HEK293T (cell line): ENCODE data around the gene LRRTM4.
"Not testable (repeated sequence)": the region's sequence is repeated elsewhere in the genome, so short reads cannot be mapped to it uniquely, and the experiment has no call there.

Experiments used
- CTCF ChIA-PET: fragments of 350-600 bp; formaldehyde crosslinking; extraction: SDS; loops from one replicate; lab custom pipeline; 2021; ENCODE audit warnings: antibody characterized with exemption, inconsistent platforms; lab: Yijun Ruan, JAX
- POLR2A ChIA-PET: fragments of 350-600 bp; formaldehyde crosslinking; extraction: SDS; loops from one replicate; lab custom pipeline; 2020; ENCODE audit warnings: antibody characterized with exemption, inconsistent platforms; lab: Yijun Ruan, JAX
- DNase-seq: peaks from one replicate; pipeline ENCODE4 v3.0.0; 2012; ENCODE audit warnings: mixed read lengths; ENCODE audit errors: extremely low spot score
- ARNT ChIP-seq: fragments of 450-650 bp; IDR thresholded peaks from 2 replicates; pipeline ENCODE4 v1.6.1; 2017; ENCODE audit warnings: mild to moderate bottlenecking
- BHLHE40 ChIP-seq: fragments of 450-650 bp; IDR thresholded peaks from 2 replicates; pipeline ENCODE4 v1.6.1; 2016; ENCODE audit warnings: mild to moderate bottlenecking, moderate library complexity, borderline replicate concordance
- CTBP1 ChIP-seq: fragments of 450-650 bp; IDR thresholded peaks from 2 replicates; pipeline ENCODE4 v1.6.1; 2016; ENCODE audit warnings: borderline replicate concordance
- ELF4 ChIP-seq: fragments of 450-650 bp; IDR thresholded peaks from 2 replicates; pipeline ENCODE4 v1.6.1; 2017; ENCODE audit warnings: antibody characterized with exemption
- FOXA1 ChIP-seq: fragments of 450-650 bp; IDR thresholded peaks from 2 replicates; pipeline ENCODE4 v1.6.1; 2016; ENCODE audit warnings: mild to moderate bottlenecking
- FOXK2 ChIP-seq: fragments of 450-650 bp; IDR thresholded peaks from 2 replicates; pipeline ENCODE4 v1.6.1; 2016; ENCODE audit warnings: mild to moderate bottlenecking
- FOXM1 ChIP-seq: fragments of 450-650 bp; IDR thresholded peaks from 2 replicates; pipeline ENCODE4 v1.6.1; 2017; ENCODE audit warnings: mild to moderate bottlenecking, borderline replicate concordance
- HDGF ChIP-seq: fragments of 450-650 bp; IDR thresholded peaks from 2 replicates; pipeline ENCODE4 v1.6.1; 2017; ENCODE audit warnings: antibody characterized with exemption, borderline replicate concordance
- L3MBTL2 ChIP-seq: fragments of 450-650 bp; conservative IDR thresholded peaks from 2 replicates; pipeline ENCODE4 v1.6.1; 2016; ENCODE audit warnings: mild to moderate bottlenecking
- LEF1 ChIP-seq: fragments of 450-650 bp; IDR thresholded peaks from 2 replicates; pipeline ENCODE4 v1.6.1; 2017; ENCODE audit warnings: mild to moderate bottlenecking, borderline replicate concordance
- NFRKB ChIP-seq: fragments of 450-650 bp; IDR thresholded peaks from 2 replicates; pipeline ENCODE4 v1.6.1; 2016; ENCODE audit warnings: mild to moderate bottlenecking, moderate library complexity
- SP1 ChIP-seq: fragments of 450-650 bp; IDR thresholded peaks from 2 replicates; pipeline ENCODE4 v1.6.1; 2017
- SUZ12 ChIP-seq: fragments of 450-650 bp; IDR thresholded peaks from 2 replicates; pipeline ENCODE4 v1.6.1; 2016; ENCODE audit warnings: mild to moderate bottlenecking
- TARDBP ChIP-seq: fragments of 450-650 bp; IDR thresholded peaks from 2 replicates; pipeline ENCODE4 v1.6.1; 2016
- ZNF384 ChIP-seq: fragments of 450-650 bp; IDR thresholded peaks from 2 replicates; pipeline ENCODE4 v1.6.1; 2016
- TF ChIP-seq, protein P1 (sequence below): fragments of 450-650 bp; IDR thresholded peaks from 2 replicates; pipeline ENCODE4 v1.6.1; 2016

The LRRTM4 gene

GRCh38 chr2:77144772-77145171 lies 377.4 kb downstream of the LRRTM4 start:
- POLR2A ChIA-PET = no interaction called here
- TF ChIP-seq ARNT (no peak), ELF4 (no peak), SUZ12 (no peak)
- CTCF ChIA-PET = no interaction called here

GRCh38 chr2:77142141-77142540 lies 380.0 kb downstream of the LRRTM4 start:
- DNase-seq = no peak
- POLR2A ChIA-PET = no interaction called here
- CTCF ChIA-PET = no interaction called here
- no peak for TF ChIP-seq NFRKB
- no peak for TF ChIP-seq FOXA1

More at GRCh38 chr2:77144772-77145171, 377.4 kb downstream of the LRRTM4 start:
- DNase-seq = no peak

DNA sequence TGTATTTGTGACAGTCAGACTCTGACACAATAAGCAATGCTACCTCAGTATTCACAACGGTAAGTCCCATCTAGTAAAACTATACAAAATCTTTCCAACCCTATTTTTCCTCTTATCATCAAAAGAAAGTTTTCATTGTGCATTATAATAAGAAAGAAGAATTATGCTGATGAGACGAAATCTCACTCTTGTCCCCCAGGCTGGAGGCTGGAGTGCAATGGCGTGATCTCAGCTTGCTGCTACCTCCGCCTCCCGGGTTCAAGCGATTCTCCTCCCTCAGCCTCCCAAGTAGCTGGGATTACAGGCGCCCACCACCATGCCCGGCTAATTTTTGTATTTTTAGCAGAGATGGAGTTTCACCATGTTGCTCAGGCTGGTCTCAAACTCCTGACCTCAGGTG lies 393.7 kb downstream of the LRRTM4 start:
- CTCF ChIA-PET, POLR2A ChIA-PET, DNase-seq: not testable (repeated sequence)

DNA sequence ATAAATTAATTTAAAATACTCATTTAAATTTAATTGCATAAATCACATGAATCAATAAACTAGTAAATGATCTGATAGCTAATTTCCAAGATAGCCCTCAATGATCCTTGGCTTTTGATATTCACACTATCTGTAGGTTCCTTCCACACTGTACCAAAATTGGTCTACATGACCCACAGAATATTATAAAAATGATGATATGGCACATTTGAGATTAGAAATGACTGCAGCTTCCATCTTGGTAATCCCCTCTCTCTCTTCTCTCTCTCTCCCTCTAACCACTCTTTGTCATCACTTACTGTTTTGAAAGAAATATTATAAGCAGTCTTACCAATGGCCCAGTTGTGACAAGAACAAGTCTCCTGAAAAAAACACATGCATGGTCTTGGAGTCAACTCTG lies 394.8 kb downstream of the LRRTM4 start:
- no peak for DNase-seq
- TF ChIP-seq, protein P1, sequence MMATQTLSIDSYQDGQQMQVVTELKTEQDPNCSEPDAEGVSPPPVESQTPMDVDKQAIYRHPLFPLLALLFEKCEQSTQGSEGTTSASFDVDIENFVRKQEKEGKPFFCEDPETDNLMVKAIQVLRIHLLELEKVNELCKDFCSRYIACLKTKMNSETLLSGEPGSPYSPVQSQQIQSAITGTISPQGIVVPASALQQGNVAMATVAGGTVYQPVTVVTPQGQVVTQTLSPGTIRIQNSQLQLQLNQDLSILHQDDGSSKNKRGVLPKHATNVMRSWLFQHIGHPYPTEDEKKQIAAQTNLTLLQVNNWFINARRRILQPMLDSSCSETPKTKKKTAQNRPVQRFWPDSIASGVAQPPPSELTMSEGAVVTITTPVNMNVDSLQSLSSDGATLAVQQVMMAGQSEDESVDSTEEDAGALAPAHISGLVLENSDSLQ = no peak
- TF ChIP-seq L3MBTL2 (no peak), FOXA1 (no peak), ZNF384 (no peak)
- POLR2A ChIA-PET = no interaction called here
- CTCF ChIA-PET = no interaction called here

GRCh38 chr2:77121518-77121917 lies 400.7 kb downstream of the LRRTM4 start:
- ChIA-PET POLR2A (no interaction called here), CTCF (no interaction called here)
- TF ChIP-seq LEF1 (no peak), FOXM1 (no peak), SUZ12 (no peak), ELF4 (no peak), FOXA1 (no peak), CTBP1 (no peak), ARNT (no peak), NFRKB (no peak), HDGF (no peak), BHLHE40 (no peak), ZNF384 (no peak), L3MBTL2 (no peak), FOXK2 (no peak), TARDBP (no peak), SP1 (no peak)
- TF ChIP-seq, protein P1 = no peak
- no peak for DNase-seq

DNA sequence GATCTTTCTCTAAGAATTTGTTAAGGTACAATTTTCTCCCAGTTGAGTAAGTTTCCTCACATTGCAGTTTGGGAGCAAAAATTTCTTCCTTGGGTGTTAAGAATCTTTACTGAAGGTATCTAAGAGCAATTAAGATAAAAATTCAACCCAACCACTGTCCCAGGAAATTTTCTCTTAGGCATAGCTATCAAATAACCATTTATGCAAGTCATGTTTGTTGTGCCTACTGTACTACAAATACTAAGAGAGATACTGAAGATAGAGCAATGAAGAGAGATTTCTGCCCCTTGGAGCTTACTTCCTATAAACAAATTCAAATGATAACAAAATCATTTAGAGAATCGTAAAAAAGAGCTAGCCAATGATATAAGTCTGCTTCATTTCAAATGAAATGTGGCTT lies 402.8 kb downstream of the LRRTM4 start:
- DNase-seq = no peak
- POLR2A ChIA-PET = no interaction called here
- TF ChIP-seq ZNF384 (no peak), LEF1 (no peak), CTBP1 (no peak), FOXM1 (no peak), L3MBTL2 (no peak), ELF4 (no peak), NFRKB (no peak), SP1 (no peak), BHLHE40 (no peak), SUZ12 (no peak), TARDBP (no peak), FOXA1 (no peak), HDGF (no peak), FOXK2 (no peak), ARNT (no peak)
- TF ChIP-seq, protein P1 = no peak
- CTCF ChIA-PET = no interaction called here

DNA sequence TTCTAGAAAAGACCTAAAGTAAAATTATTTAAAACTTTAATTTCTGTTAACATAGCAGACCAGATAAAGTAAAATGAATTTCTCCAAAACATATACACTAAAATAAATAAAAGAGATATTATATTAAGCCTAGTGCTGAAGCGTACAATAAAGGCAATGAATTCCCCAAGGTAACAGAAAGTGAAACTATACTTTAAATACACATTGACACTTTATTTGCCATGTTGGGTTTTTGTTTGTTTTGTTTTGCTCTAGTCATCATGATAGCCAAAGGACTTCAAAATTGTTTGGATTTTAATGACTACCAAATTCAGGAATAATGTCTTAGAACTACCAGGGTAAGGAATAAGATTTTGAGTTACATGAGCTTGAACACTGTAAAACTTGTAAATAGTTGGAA lies 413.3 kb downstream of the LRRTM4 start:
- ChIA-PET CTCF (no interaction called here), POLR2A (no interaction called here)
- TF ChIP-seq TARDBP (no peak), FOXA1 (no peak), SP1 (no peak), LEF1 (no peak), SUZ12 (no peak), HDGF (no peak), FOXK2 (no peak), BHLHE40 (no peak), ARNT (no peak), CTBP1 (no peak), FOXM1 (no peak), L3MBTL2 (no peak), NFRKB (no peak), ELF4 (no peak), ZNF384 (no peak)
- TF ChIP-seq, protein P1 = no peak
- no peak for DNase-seq
